Measurements from ENCODE around the gene SAMD5. TPM values are rescaled to one million over a fixed set of nuclear protein-coding genes. Genes with fewer than 3 reads are reported as not detected.

Gene SAMD5
- total RNA-seq, 1 donor from 2014 or later, result 0.06 TPM

DNA sequence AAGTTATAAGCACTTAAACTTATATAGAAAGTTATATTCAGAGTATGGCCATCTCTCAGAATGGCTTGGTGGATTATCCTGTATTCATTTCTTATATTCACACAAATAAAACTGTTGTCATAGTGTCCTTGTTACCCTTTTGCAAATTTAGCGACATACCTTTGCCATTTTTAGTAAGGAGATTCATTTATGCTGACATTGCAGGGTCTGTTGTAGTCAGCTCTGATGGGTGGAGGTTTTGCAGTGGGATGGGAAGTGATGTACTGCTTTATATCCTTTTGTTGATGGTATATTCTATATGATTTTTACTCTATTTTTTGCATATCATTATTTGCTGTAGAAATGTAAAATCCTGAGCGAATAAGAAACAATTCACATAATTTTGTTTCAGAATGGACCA is 35.9 kb downstream of the SAMD5 start:
- no peak overlapping the region for H3K27ac ChIP-seq
- no peaks in the 10 kb centered on the region for H3F3A ChIP-seq (ENCODE audit: low read depth)
- Mint-ChIP-seq H3K9me3 (peaks cover 22% of the 10 kb centered on the region), H3K4me3 (no peak overlapping the region), H3K36me3 (peaks cover 28% of the 10 kb centered on the region), H3K27me3 (ENCODE audit: insufficient read depth, low read depth) (no peaks in the 10 kb centered on the region), H3K4me1 (no peaks in the 10 kb centered on the region), H3K27ac (no peak overlapping the region)
- H3K27me3 ChIP-seq, result no peaks in the 10 kb centered on the region
- H3K79me2 ChIP-seq (ENCODE audit: low read depth), result no peaks in the 10 kb centered on the region
- no peak overlapping the region for H3K4me3 ChIP-seq
- DNase-seq (ENCODE audit: low spot score), result no peak
- H3K9me3 ChIP-seq (ENCODE audit: low read depth), result no peaks in the 10 kb centered on the region
- H3K36me3 ChIP-seq, result no peaks in the 10 kb centered on the region
- TF ChIP-seq EZH2phosphoT487 (IDR thresholded peaks at IDR 0.05), result no peak
- no peak for TF ChIP-seq EZH2 (IDR thresholded peaks at IDR 0.05)
- no peak for TF ChIP-seq CTCF (IDR thresholded peaks at IDR 0.05)
- H3K4me2 ChIP-seq, result no peak overlapping the region
- H2AFZ ChIP-seq (replicated peaks), result no peak overlapping the region
- H3K4me1 ChIP-seq, result peaks cover 5% of the 10 kb centered on the region
- H3K9ac ChIP-seq, result no peak overlapping the region
- no peaks in the 10 kb centered on the region for H4K20me1 ChIP-seq (ENCODE audit: low read depth)

DNA sequence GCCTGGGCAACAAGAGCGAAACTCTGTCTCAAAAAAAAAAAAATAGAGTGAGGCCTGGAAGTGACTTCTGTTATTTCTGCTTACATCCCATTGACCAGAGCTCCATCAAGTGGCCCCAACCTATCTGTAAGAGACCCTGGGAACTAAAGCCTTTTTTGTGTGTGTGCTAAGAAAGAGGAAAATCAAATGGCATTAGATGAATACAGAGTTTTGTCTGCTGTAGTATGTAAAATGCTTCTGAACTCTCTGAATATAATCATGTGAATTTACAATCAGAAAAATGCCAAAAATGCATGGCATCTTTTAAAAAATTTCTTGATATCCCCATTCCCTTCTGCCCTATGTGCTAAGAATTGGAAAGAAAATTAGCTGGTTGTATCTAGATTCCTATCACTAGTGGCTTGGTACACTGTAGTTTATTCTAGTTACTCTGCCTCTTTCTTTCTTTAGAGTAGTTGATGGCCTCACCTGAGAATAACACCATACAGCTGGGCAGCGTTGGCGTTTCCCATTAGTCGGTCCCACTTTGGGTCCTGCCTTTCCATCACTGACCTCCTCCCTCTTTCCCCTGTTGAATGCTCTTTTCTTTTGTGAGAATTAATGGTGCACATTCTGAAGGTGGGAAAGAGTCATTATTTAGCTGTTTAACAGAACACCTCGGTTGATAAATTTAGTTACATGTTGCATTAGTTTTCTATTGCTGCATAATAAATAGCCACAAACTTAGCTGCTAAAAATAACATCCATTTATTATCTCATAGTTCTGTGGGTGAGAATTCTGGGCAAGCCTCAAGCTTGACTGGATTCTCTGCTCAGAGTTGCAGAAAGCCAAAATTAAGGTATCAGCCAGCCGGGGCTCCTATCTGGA is 38.2 kb downstream of the SAMD5 start:
- H3K27me3 Mint-ChIP-seq (ENCODE audit: insufficient read depth, low read depth), result no peaks in the 10 kb centered on the region
- no peak overlapping the region for H3K9ac ChIP-seq
- no peak overlapping the region for H3K4me2 ChIP-seq
- H4K20me1 ChIP-seq (ENCODE audit: low read depth), result no peaks in the 10 kb centered on the region
- H3K27ac Mint-ChIP-seq, result no peak overlapping the region
- no peaks in the 10 kb centered on the region for H3K27me3 ChIP-seq
- H3K4me1 ChIP-seq, result peaks cover 5% of the 10 kb centered on the region
- no peak overlapping the region for H2AFZ ChIP-seq (replicated peaks)
- no peak for DNase-seq (ENCODE audit: low spot score)
- H3K27ac ChIP-seq, result no peak overlapping the region
- no peak overlapping the region for H3K4me3 ChIP-seq
- H3K4me1 Mint-ChIP-seq, result peaks cover 7% of the 10 kb centered on the region
- no peak overlapping the region for H3K4me3 Mint-ChIP-seq
- peaks cover 19% of the 10 kb centered on the region for H3K36me3 Mint-ChIP-seq
- no peaks in the 10 kb centered on the region for H3K36me3 ChIP-seq
- H3K9me3 ChIP-seq (ENCODE audit: low read depth), result no peaks in the 10 kb centered on the region
- H3K9me3 Mint-ChIP-seq, result peaks cover 14% of the 10 kb centered on the region
- H3F3A ChIP-seq (ENCODE audit: low read depth), result no peaks in the 10 kb centered on the region
- no peaks in the 10 kb centered on the region for H3K79me2 ChIP-seq (ENCODE audit: low read depth)
- TF ChIP-seq EZH2 (IDR thresholded peaks at IDR 0.05) (no peak), EZH2phosphoT487 (IDR thresholded peaks at IDR 0.05) (no peak), CTCF (IDR thresholded peaks at IDR 0.05) (no peak)

GRCh38 chr6:147547369-147547902 is 38.9 kb downstream of the SAMD5 start:
- no peak overlapping the region for H3K4me2 ChIP-seq
- H3F3A ChIP-seq (ENCODE audit: low read depth), result no peaks in the 10 kb centered on the region
- Mint-ChIP-seq H3K4me1 (peaks cover 12% of the 10 kb centered on the region), H3K36me3 (peaks cover 15% of the 10 kb centered on the region), H3K4me3 (no peak overlapping the region), H3K9me3 (peaks cover 10% of the 10 kb centered on the region), H3K27me3 (ENCODE audit: insufficient read depth, low read depth) (no peaks in the 10 kb centered on the region), H3K27ac (no peak overlapping the region)
- no peaks in the 10 kb centered on the region for H3K9me3 ChIP-seq (ENCODE audit: low read depth)
- H4K20me1 ChIP-seq (ENCODE audit: low read depth), result no peaks in the 10 kb centered on the region
- no peak overlapping the region for H3K4me3 ChIP-seq
- H3K27ac ChIP-seq, result no peak overlapping the region
- H3K79me2 ChIP-seq (ENCODE audit: low read depth), result no peaks in the 10 kb centered on the region
- no peak for DNase-seq (ENCODE audit: low spot score)
- H3K9ac ChIP-seq, result no peak overlapping the region
- H2AFZ ChIP-seq (replicated peaks), result no peak overlapping the region
- H3K36me3 ChIP-seq, result no peaks in the 10 kb centered on the region
- H3K27me3 ChIP-seq, result no peaks in the 10 kb centered on the region
- TF ChIP-seq CTCF (IDR thresholded peaks at IDR 0.05) (no peak), EZH2 (IDR thresholded peaks at IDR 0.05) (no peak), EZH2phosphoT487 (IDR thresholded peaks at IDR 0.05) (no peak)
- peaks cover 5% of the 10 kb centered on the region for H3K4me1 ChIP-seq

Data from neural progenitor cell (in vitro differentiated cells).